H9 (cell line): ENCODE results near the gene GPX2. TPM values are rescaled to one million over a fixed set of nuclear protein-coding genes. Genes with fewer than 3 reads are reported as not detected.

Source experiments
- DNase-seq: peaks from one replicate; pipeline ENCODE4 v3.0.0-alpha.2; 2017
- H2AFZ ChIP-seq: one replicate; pipeline ENCODE4 v1.6.1; 2013; ENCODE audit warnings: mild to moderate bottlenecking, low read length, control low read depth, moderate library complexity
- H2AK5ac ChIP-seq: 2 replicates; pipeline ENCODE4 v1.6.1; 2013; ENCODE audit warnings: low read length, control low read depth, mixed read lengths; ENCODE audit not compliant: insufficient read length
- H2BK120ac ChIP-seq: one replicate; pipeline ENCODE4 v1.6.1; 2013; ENCODE audit warnings: low read depth, mild to moderate bottlenecking, low read length, control low read depth, inconsistent platforms; ENCODE audit not compliant: poor library complexity, severe bottlenecking
- H2BK12ac ChIP-seq: 2 replicates; pipeline ENCODE4 v1.6.1; 2013; ENCODE audit warnings: low read length, control low read depth, mixed read lengths, low read depth; ENCODE audit not compliant: insufficient read length
- H2BK15ac ChIP-seq: 2 replicates; pipeline ENCODE4 v1.6.1; 2013; ENCODE audit warnings: low read depth, low read length, control low read depth
- H2BK20ac ChIP-seq: one replicate; pipeline ENCODE4 v1.6.1; 2013; ENCODE audit warnings: low read depth, mild to moderate bottlenecking, low read length, control low read depth, inconsistent platforms; ENCODE audit not compliant: poor library complexity, severe bottlenecking
- H2BK5ac ChIP-seq: 2 replicates; pipeline ENCODE4 v1.6.1; 2013; ENCODE audit warnings: low read length, control low read depth, mixed read lengths; ENCODE audit not compliant: insufficient read length
- H3K14ac ChIP-seq: 2 replicates; pipeline ENCODE4 v1.6.1; 2013; ENCODE audit warnings: low read length, control low read depth; ENCODE audit not compliant: insufficient read depth
- H3K18ac ChIP-seq: 2 replicates; pipeline ENCODE4 v1.6.1; 2013; ENCODE audit warnings: low read depth, mild to moderate bottlenecking, mixed read lengths, low read length, control low read depth; ENCODE audit not compliant: insufficient read length
- H3K23ac ChIP-seq: 2 replicates; pipeline ENCODE4 v1.6.1; 2013; ENCODE audit warnings: low read length, control low read depth, mixed read lengths, low read depth; ENCODE audit not compliant: insufficient read length
- H3K23me2 ChIP-seq: 2 replicates; pipeline ENCODE4 v1.6.1; 2013; ENCODE audit warnings: low read depth, mild to moderate bottlenecking, mixed read lengths, low read length, control low read depth; ENCODE audit not compliant: insufficient read length, poor library complexity, severe bottlenecking
- H3K27ac ChIP-seq: 2 replicates; pipeline ENCODE4 v1.5.1; 2013; ENCODE audit warnings: low read length, control low read depth, mixed read lengths, low read depth; ENCODE audit not compliant: insufficient read length
- H3K27me3 ChIP-seq: 2 replicates; pipeline ENCODE4 v1.6.1; 2013; ENCODE audit warnings: low read length, control low read depth, inconsistent platforms; ENCODE audit not compliant: insufficient read depth
- H3K4ac ChIP-seq: 2 replicates; pipeline ENCODE4 v1.6.1; 2013; ENCODE audit warnings: low read depth, mild to moderate bottlenecking, control low read depth, inconsistent platforms, low read length, moderate library complexity
- H3K4me1 ChIP-seq: 2 replicates; pipeline ENCODE4 v1.6.1; 2013; ENCODE audit warnings: low read length, control low read depth, inconsistent platforms; ENCODE audit not compliant: insufficient read depth
- H3K4me2 ChIP-seq: 2 replicates; pipeline ENCODE4 v1.6.1; 2013; ENCODE audit warnings: low read length, control low read depth, mixed read lengths; ENCODE audit not compliant: insufficient read length, insufficient read depth
- H3K56ac ChIP-seq: 2 replicates; pipeline ENCODE4 v1.6.1; 2013; ENCODE audit warnings: low read depth, mild to moderate bottlenecking, mixed read lengths, low read length, control low read depth; ENCODE audit not compliant: insufficient read length
- H3K79me1 ChIP-seq: 2 replicates; pipeline ENCODE4 v1.6.1; 2013; ENCODE audit warnings: low read depth, mild to moderate bottlenecking, moderate library complexity, low read length, control low read depth, inconsistent platforms; ENCODE audit not compliant: insufficient read depth, poor library complexity, severe bottlenecking
- H3K79me2 ChIP-seq: 2 replicates; pipeline ENCODE4 v1.6.1; 2013; ENCODE audit warnings: low read length, control low read depth, inconsistent platforms; ENCODE audit not compliant: insufficient read depth
- H3K9ac ChIP-seq: 2 replicates; pipeline ENCODE4 v1.6.1; 2013; ENCODE audit warnings: low read length, control low read depth, mixed read lengths; ENCODE audit not compliant: insufficient read length; ENCODE audit errors: extremely low read depth
- H3K9me3 ChIP-seq: one replicate; pipeline ENCODE4 v1.6.1; 2013; ENCODE audit warnings: low read depth, low read length, inconsistent platforms; ENCODE audit not compliant: control insufficient read depth
- H3T11ph ChIP-seq: one replicate; pipeline ENCODE4 v1.6.1; 2013; ENCODE audit warnings: mild to moderate bottlenecking, low read length, control low read depth, inconsistent platforms
- H4K20me1 ChIP-seq: one replicate; pipeline ENCODE4 v1.6.1; 2013; ENCODE audit not compliant: control insufficient read depth, insufficient read length, insufficient read depth
- H4K5ac ChIP-seq: 2 replicates; pipeline ENCODE4 v1.6.1; 2013; ENCODE audit warnings: low read depth, mild to moderate bottlenecking, mixed read lengths, low read length, control low read depth; ENCODE audit not compliant: insufficient read length
- H4K8ac ChIP-seq: replicated peaks from 2 replicates; pipeline ENCODE4 v1.6.1; 2013; ENCODE audit warnings: low read length, control low read depth, mixed read lengths, low read depth; ENCODE audit not compliant: insufficient read length
- H4K91ac ChIP-seq: 2 replicates; pipeline ENCODE4 v1.6.1; 2013; ENCODE audit warnings: low read depth, mild to moderate bottlenecking, moderate library complexity, mixed read lengths, low read length, control low read depth; ENCODE audit not compliant: insufficient read length
- H3K27ac Mint-ChIP-seq, 3 experiments: 2 replicates in 2 of 3; 3 replicates in 1 of 3; pipeline ENCODE4 v1.8.0; 2020 to 2021; ENCODE audit warnings: mixed read lengths in 3 of 3, mild to moderate bottlenecking in 1 of 3, moderate library complexity in 1 of 3
- H3K27me3 Mint-ChIP-seq: 2 replicates; pipeline ENCODE4 v1.8.0; 2021; ENCODE audit warnings: low read depth, mild to moderate bottlenecking, moderate library complexity, mixed read lengths
- H3K36me3 Mint-ChIP-seq, 3 experiments: 2 replicates in 2 of 3; 3 replicates in 1 of 3; pipeline ENCODE4 v1.8.0; 2020 to 2021; ENCODE audit warnings: low read depth in 3 of 3, mixed read lengths in 3 of 3; ENCODE audit not compliant: insufficient read depth in 1 of 3
- H3K4me1 Mint-ChIP-seq, 2 experiments: 2 replicates each; pipeline ENCODE4 v1.8.0; 2020; ENCODE audit warnings: mixed read lengths in 2 of 2
- H3K4me3 Mint-ChIP-seq, 2 experiments: 2 replicates in 1 of 2; 3 replicates in 1 of 2; pipeline ENCODE4 v1.8.0; 2020 to 2021; ENCODE audit warnings: mild to moderate bottlenecking in 2 of 2, mixed read lengths in 2 of 2, moderate library complexity in 1 of 2
- H3K9me3 Mint-ChIP-seq, 2 experiments: 2 replicates in 1 of 2; 3 replicates in 1 of 2; pipeline ENCODE4 v1.8.0; 2020; ENCODE audit warnings: mild to moderate bottlenecking in 2 of 2, mixed read lengths in 2 of 2, moderate library complexity in 1 of 2
- CTCF ChIP-seq: fragments of 200-600 bp; sonication (generic); conservative IDR thresholded peaks from 3 replicates; pipeline ENCODE4 v1.8.0; 2021; ENCODE audit warnings: antibody characterized with exemption, mild to moderate bottlenecking
- WGBS: extraction: QIAGEN DNeasy Blood & Tissue Kit; methylation state at CpG from one replicate; pipeline ENCODE4 v1.1.7; 2013; ENCODE audit warnings: missing lambda C conversion rate, low lambda C conversion rate, mixed read lengths; ENCODE audit not compliant: insufficient read length; ENCODE audit errors: extremely low coverage; 5-methylcytosine and 5-hydroxymethylcytosine counted together
- total RNA-seq: library from RNA; stranded (reverse); gene quantifications from 2 replicates; pipeline ENCODE4 v1.2.1, GENCODE V29; 2021

GPX2 gene
- total RNA-seq, 1 experiment from 2014 or later, result 0.79 TPM

GRCh38 chr14:64947710-64948611 is 5.4 kb upstream of the GPX2 start:
- H3K4me3 Mint-ChIP-seq, result no peak overlapping the region
- Histone ChIP-seq H4K8ac (no peak overlapping the region), H2BK12ac (no peak overlapping the region), H2BK15ac (no peak overlapping the region), H3K4ac (no peak overlapping the region), H3K23ac (no peak overlapping the region), H3K14ac (no peak overlapping the region; the same call in 1 of the 2 replicates), H3K56ac (no peak overlapping the region), H3K23me2 (no peaks in the 10 kb centered on the region), H4K20me1 (no peaks in the 10 kb centered on the region), H2BK5ac (no peak overlapping the region), H4K5ac (no peak overlapping the region), H3K9me3 (no peaks in the 10 kb centered on the region), H2BK20ac (no peak overlapping the region), H3K9ac (no peak overlapping the region), H2BK120ac (no peak overlapping the region), H2AFZ (no peak overlapping the region), H3K4me1 (peaks cover 2% of the 10 kb centered on the region; the same call in 1 of the 2 replicates), H3K79me1 (no peaks in the 10 kb centered on the region), H3K27me3 (no peaks in the 10 kb centered on the region), H2AK5ac (no peak overlapping the region), H3K27ac (no peak overlapping the region), H4K91ac (no peak overlapping the region), H3T11ph (no peak overlapping the region), H3K4me2 (no peak overlapping the region), H3K18ac (no peak overlapping the region), H3K79me2 (no peaks in the 10 kb centered on the region)
- DNase-seq, result no peak
- H3K9me3 Mint-ChIP-seq, result no peaks in the 10 kb centered on the region
- H3K4me1 Mint-ChIP-seq, result peaks cover 18 to 22% of the 10 kb centered on the region in 2 experiments
- peaks cover 14 to 67% (median 48%) of the 10 kb centered on the region in 3 experiments for H3K36me3 Mint-ChIP-seq
- no CpG with 5 or more reads among the region's 28 CpGs for WGBS
- H3K27ac Mint-ChIP-seq, result peak overlapping the region in 2 of 3 experiments; percentile 32 to 81; a peak in 5 of 7 replicates
- no peak for TF ChIP-seq CTCF
- no peaks in the 10 kb centered on the region for H3K27me3 Mint-ChIP-seq
